ENCODE results near the gene IGFBP1. TPM values are rescaled to one million over a fixed set of nuclear protein-coding genes. Genes with fewer than 3 reads are reported as not detected.

The IGFBP1 gene
- total and polyA plus RNA-seq, 2 of the 13 experiments (the other 11 are each of a cell fraction or from before 2014, with no cell fraction given), result 5.4 to 885 TPM

DNA sequence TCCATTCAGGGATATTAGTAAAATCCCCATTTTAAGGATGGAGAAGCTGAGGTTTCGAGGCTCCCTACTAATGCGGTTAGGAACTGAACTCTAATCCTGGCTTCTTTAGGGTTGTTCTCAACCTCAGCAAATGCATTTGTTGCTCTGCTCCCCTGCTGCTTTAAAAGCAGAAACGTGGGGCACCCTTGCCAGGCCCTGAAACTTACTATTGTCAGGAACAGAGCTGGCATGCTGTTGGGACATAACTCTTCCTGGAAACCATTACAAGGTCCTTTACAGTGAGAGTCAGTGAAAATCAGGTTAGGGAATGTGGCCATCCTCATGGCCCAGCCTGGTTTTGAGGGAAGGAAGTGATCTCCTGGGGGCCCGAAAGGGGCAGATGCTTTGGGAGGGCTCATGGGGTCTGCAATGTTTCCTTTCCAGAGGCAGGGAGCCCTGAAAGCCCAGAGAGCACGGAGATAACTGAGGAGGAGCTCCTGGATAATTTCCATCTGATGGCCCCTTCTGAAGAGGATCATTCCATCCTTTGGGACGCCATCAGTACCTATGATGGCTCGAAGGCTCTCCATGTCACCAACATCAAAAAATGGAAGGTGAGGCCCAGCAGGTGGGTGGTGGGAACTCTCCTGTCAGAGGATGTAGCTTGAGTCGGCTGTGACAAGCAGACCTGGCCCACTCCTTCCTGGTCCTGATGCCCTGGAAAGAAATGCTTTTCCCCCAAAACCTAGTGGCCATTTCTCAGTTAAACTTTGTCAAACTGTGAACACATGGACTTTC, 2.0 kb downstream of the IGFBP1 start (continued):
- peak; percentile 49; the same call in 1 of the 2 replicates for TF ChIP-seq ZNF878 (CRISPR knock-in tag; IDR thresholded peaks at IDR 0.05)
- no peak for TF ChIP-seq IKZF4 (CRISPR knock-in tag; IDR thresholded peaks at IDR 0.05; ENCODE audit: borderline replicate concordance, low read depth, not compliant biosample characterization)
- TF ChIP-seq SNAPC2 (CRISPR knock-in tag; IDR thresholded peaks at IDR 0.05), result peak; percentile 54; the same call in 1 of the 2 replicates
- TF ChIP-seq, protein P1, sequence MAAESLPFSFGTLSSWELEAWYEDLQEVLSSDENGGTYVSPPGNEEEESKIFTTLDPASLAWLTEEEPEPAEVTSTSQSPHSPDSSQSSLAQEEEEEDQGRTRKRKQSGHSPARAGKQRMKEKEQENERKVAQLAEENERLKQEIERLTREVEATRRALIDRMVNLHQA (CRISPR knock-in tag; IDR thresholded peaks at IDR 0.05), result no peak
- TF ChIP-seq ZNF737 (CRISPR knock-in tag; IDR thresholded peaks at IDR 0.05; ENCODE audit: borderline replicate concordance), result no peak
- no peak for TF ChIP-seq MTF2 (CRISPR knock-in tag; IDR thresholded peaks at IDR 0.05; ENCODE audit: borderline replicate concordance)
- TF ChIP-seq, protein P2, sequence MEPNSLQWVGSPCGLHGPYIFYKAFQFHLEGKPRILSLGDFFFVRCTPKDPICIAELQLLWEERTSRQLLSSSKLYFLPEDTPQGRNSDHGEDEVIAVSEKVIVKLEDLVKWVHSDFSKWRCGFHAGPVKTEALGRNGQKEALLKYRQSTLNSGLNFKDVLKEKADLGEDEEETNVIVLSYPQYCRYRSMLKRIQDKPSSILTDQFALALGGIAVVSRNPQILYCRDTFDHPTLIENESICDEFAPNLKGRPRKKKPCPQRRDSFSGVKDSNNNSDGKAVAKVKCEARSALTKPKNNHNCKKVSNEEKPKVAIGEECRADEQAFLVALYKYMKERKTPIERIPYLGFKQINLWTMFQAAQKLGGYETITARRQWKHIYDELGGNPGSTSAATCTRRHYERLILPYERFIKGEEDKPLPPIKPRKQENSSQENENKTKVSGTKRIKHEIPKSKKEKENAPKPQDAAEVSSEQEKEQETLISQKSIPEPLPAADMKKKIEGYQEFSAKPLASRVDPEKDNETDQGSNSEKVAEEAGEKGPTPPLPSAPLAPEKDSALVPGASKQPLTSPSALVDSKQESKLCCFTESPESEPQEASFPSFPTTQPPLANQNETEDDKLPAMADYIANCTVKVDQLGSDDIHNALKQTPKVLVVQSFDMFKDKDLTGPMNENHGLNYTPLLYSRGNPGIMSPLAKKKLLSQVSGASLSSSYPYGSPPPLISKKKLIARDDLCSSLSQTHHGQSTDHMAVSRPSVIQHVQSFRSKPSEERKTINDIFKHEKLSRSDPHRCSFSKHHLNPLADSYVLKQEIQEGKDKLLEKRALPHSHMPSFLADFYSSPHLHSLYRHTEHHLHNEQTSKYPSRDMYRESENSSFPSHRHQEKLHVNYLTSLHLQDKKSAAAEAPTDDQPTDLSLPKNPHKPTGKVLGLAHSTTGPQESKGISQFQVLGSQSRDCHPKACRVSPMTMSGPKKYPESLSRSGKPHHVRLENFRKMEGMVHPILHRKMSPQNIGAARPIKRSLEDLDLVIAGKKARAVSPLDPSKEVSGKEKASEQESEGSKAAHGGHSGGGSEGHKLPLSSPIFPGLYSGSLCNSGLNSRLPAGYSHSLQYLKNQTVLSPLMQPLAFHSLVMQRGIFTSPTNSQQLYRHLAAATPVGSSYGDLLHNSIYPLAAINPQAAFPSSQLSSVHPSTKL (CRISPR knock-in tag; IDR thresholded peaks at IDR 0.05), result no peak
- peak; percentile 61; the same call in 1 of the 2 replicates for TF ChIP-seq ZFP36L1 (CRISPR knock-in tag; IDR thresholded peaks at IDR 0.05)
- peak; percentile 9; the same call in 1 of the 2 replicates for TF ChIP-seq PHF21A (CRISPR knock-in tag; IDR thresholded peaks at IDR 0.05)
- peak; percentile 67 for TF ChIP-seq POLR2G (IDR thresholded peaks at IDR 0.05; ENCODE audit: low read depth, low read length)
- no peak for TF ChIP-seq ZNF101 (CRISPR knock-in tag; IDR thresholded peaks at IDR 0.05; ENCODE audit: borderline replicate concordance, low read depth)
- no peak for TF ChIP-seq ZFP82 (CRISPR knock-in tag; IDR thresholded peaks at IDR 0.05; ENCODE audit: borderline replicate concordance)
- TF ChIP-seq, protein P3, sequence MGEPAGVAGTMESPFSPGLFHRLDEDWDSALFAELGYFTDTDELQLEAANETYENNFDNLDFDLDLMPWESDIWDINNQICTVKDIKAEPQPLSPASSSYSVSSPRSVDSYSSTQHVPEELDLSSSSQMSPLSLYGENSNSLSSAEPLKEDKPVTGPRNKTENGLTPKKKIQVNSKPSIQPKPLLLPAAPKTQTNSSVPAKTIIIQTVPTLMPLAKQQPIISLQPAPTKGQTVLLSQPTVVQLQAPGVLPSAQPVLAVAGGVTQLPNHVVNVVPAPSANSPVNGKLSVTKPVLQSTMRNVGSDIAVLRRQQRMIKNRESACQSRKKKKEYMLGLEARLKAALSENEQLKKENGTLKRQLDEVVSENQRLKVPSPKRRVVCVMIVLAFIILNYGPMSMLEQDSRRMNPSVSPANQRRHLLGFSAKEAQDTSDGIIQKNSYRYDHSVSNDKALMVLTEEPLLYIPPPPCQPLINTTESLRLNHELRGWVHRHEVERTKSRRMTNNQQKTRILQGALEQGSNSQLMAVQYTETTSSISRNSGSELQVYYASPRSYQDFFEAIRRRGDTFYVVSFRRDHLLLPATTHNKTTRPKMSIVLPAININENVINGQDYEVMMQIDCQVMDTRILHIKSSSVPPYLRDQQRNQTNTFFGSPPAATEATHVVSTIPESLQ (CRISPR knock-in tag; conservative IDR thresholded peaks at IDR 0.05), result peak; percentile 31; the same call in 1 of the 2 replicates
- TF ChIP-seq ZNF350 (CRISPR knock-in tag; IDR thresholded peaks at IDR 0.05; ENCODE audit: borderline replicate concordance, low read depth), result peak; percentile 27; the same call in 1 of the 2 replicates
- TF ChIP-seq ZBTB8A (CRISPR knock-in tag; IDR thresholded peaks at IDR 0.05; ENCODE audit: borderline replicate concordance, low read depth), result no peak
- TF ChIP-seq, protein P4, sequence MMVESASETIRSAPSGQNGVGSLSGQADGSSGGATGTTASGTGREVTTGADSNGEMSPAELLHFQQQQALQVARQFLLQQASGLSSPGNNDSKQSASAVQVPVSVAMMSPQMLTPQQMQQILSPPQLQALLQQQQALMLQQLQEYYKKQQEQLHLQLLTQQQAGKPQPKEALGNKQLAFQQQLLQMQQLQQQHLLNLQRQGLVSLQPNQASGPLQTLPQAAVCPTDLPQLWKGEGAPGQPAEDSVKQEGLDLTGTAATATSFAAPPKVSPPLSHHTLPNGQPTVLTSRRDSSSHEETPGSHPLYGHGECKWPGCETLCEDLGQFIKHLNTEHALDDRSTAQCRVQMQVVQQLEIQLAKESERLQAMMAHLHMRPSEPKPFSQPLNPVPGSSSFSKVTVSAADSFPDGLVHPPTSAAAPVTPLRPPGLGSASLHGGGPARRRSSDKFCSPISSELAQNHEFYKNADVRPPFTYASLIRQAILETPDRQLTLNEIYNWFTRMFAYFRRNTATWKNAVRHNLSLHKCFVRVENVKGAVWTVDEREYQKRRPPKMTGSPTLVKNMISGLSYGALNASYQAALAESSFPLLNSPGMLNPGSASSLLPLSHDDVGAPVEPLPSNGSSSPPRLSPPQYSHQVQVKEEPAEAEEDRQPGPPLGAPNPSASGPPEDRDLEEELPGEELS (CRISPR knock-in tag; IDR thresholded peaks at IDR 0.05), result peak; percentile 36; the same call in 1 of the 2 replicates
- peak; percentile 34; the same call in 1 of the 2 replicates for TF ChIP-seq ELF1 (CRISPR knock-in tag; IDR thresholded peaks at IDR 0.05)
- no peak for TF ChIP-seq ZNF841 (CRISPR knock-in tag; IDR thresholded peaks at IDR 0.05; ENCODE audit: borderline replicate concordance)

All from HepG2 (cell line).